GM12878 (cell line): ENCODE data around the gene FLT1.

Experiments
- CHD2 ChIP-seq: IDR thresholded peaks from 2 replicates; pipeline ENCODE4 v1.6.1; 2011; ENCODE audit warnings: low read depth, low read length, improper control_type of control experiment, borderline replicate concordance
- EP300 ChIP-seq, 2 experiments: fragments of 150-350 bp in 1 of 2; IDR thresholded peaks; 2 replicates each; pipeline ENCODE4 v1.6.1; 2011 to 2012; ENCODE audit warnings: low read depth in 2 of 2, low read length in 2 of 2, borderline replicate concordance in 1 of 2, improper control_type of control experiment in 1 of 2, inconsistent platforms in 1 of 2; ENCODE audit not compliant: control insufficient read depth in 1 of 2
- TCF7 ChIP-seq: IDR thresholded peaks from 2 replicates; pipeline ENCODE4 v1.6.1; 2014; ENCODE audit warnings: antibody characterized with exemption, borderline replicate concordance
- YY1 ChIP-seq: IDR thresholded peaks from 2 replicates; pipeline ENCODE4 v1.6.1; 2011; ENCODE audit warnings: low read depth, mild to moderate bottlenecking, low read length

GRCh38 chr13:28408863-28409262, 86.1 kb downstream of the FLT1 start:
- TF ChIP-seq CHD2 (no peak), EP300 (IDR thresholded peaks at IDR 0.05; ENCODE audit: borderline replicate concordance in 1 of 2, control insufficient read depth in 1 of 2, low read depth in 2 of 2, low read length in 2 of 2) (no peak), YY1 (no peak), TCF7 (no peak)
